ENCODE measurements around the gene ATE1.

ATE1 gene

DNA sequence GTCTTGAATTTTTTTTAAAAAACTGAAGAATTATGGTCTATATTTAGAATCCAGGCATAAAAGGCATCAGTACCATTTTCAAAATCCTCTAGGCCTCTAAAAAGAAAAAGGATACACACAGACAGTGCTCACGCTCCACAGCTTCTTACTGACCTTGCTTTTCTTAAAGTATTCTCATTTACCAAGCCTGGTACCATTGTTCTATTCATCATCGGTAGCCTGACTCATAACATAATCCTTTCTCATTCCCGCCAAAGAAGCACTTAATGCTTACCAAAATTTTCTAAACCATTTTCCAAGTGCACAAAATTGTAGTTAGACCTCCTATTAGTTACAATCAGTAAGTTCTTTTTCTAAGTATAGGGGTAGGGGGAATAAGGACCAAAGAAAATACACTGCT lies 54.6 kb downstream of the ATE1 start:
- Mint-ChIP-seq H3K36me3 (ENCODE audit: low read depth) (peaks cover 6% of the 10 kb centered on the region), H3K9me3 (no peaks in the 10 kb centered on the region), H3K27ac (no peak overlapping the region), H3K4me3 (no peak overlapping the region), H3K4me1 (ENCODE audit: low read depth) (no peaks in the 10 kb centered on the region), H3K27me3 (ENCODE audit: low read depth) (no peaks in the 10 kb centered on the region)
- DNase-seq (ENCODE audit: low spot score), result no peak

DNA sequence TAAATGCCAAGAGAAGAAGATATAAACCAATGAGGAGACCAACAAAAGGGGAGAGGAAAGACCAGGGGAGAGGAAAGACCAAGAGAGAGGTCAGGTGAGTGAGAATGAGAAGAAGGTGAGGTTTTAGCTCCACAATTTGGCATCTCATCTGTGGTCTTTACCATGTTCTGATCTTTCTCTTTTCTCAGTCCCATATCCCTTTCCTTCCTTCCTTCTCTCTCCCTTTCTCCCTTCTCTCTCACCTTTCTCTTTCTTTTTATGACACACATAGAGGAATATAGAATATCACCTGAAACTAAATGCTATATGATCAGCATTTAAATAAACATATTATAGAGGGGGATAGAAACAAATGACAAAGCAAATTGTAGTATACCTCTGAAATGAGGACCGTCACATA lies 57.4 kb downstream of the ATE1 start:
- no peak for DNase-seq (ENCODE audit: low spot score)
- Mint-ChIP-seq H3K4me1 (ENCODE audit: low read depth) (no peaks in the 10 kb centered on the region), H3K27me3 (ENCODE audit: low read depth) (no peaks in the 10 kb centered on the region), H3K9me3 (no peaks in the 10 kb centered on the region), H3K36me3 (ENCODE audit: low read depth) (peaks cover 8% of the 10 kb centered on the region), H3K27ac (no peak overlapping the region), H3K4me3 (no peak overlapping the region)

DNA sequence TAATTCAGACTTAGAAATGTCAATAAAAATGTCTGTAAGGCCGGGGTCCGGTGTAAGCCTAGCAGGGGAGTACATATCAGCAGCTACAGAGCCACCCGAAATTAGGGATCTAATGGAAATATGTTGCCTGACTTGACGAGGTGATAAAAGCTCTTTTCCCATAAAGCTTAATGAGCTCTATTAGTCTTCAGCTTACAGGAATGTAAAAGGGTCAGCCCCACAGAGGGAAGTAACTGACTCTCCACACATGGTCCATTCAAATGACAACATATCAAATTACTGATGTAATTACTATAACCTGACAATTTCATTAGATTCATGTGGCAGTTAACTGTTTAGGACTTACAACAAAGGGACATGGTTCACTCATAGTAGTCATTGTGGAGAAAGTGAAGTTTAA lies 62.3 kb downstream of the ATE1 start:
- Mint-ChIP-seq H3K9me3 (no peaks in the 10 kb centered on the region), H3K27me3 (ENCODE audit: low read depth) (no peaks in the 10 kb centered on the region), H3K27ac (no peak overlapping the region), H3K36me3 (ENCODE audit: low read depth) (peaks cover 21% of the 10 kb centered on the region), H3K4me1 (ENCODE audit: low read depth) (peaks cover 2% of the 10 kb centered on the region), H3K4me3 (no peak overlapping the region)
- no peak for DNase-seq (ENCODE audit: low spot score)

DNA sequence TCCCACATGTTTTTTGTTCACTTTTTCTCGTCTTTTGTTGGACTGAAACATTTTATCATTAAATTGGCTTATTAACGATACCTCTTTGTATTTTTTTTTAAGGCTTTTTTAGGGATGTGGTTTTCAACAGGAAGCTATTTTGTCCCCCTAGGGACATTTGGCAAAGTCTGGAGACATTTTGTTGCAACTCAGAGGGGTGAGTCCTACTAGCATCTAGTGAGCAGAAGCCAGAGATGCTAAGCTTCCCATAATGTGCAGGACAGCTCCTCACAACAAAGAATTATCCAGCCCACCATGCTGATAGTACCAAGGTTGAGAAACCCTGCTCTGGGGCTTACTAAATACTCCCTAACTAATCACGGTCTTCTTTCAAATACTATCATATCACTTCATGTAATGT lies 63.2 kb downstream of the ATE1 start:
- H3K36me3 Mint-ChIP-seq (ENCODE audit: low read depth), result peaks cover 20% of the 10 kb centered on the region
- no peaks in the 10 kb centered on the region for H3K9me3 Mint-ChIP-seq
- no peak overlapping the region for H3K27ac Mint-ChIP-seq
- no peak for DNase-seq (ENCODE audit: low spot score)
- H3K4me1 Mint-ChIP-seq (ENCODE audit: low read depth), result peaks cover 2% of the 10 kb centered on the region
- no peaks in the 10 kb centered on the region for H3K27me3 Mint-ChIP-seq (ENCODE audit: low read depth)
- no peak overlapping the region for H3K4me3 Mint-ChIP-seq

DNA sequence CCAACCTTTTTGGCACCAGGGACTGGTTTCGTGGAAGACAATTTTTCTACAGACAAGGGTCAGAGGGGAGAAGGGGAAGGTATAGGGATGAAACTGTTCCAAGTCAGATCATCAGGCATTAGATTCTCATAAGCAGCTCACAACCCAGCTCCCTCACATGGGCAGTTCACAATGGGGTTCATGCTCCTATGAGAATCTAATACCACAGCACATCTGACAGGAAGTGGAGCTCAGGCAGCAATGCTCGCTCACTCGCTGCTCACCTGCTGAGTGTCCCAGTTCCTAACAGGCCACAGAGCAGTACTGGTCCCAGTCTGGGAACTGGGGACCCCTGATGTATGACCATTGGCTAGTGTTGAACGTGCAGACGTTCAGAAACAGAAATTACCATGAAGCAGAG lies 63.7 kb downstream of the ATE1 start:
- H3K36me3 Mint-ChIP-seq (ENCODE audit: low read depth), result peaks cover 16% of the 10 kb centered on the region
- H3K9me3 Mint-ChIP-seq, result no peaks in the 10 kb centered on the region

DNA sequence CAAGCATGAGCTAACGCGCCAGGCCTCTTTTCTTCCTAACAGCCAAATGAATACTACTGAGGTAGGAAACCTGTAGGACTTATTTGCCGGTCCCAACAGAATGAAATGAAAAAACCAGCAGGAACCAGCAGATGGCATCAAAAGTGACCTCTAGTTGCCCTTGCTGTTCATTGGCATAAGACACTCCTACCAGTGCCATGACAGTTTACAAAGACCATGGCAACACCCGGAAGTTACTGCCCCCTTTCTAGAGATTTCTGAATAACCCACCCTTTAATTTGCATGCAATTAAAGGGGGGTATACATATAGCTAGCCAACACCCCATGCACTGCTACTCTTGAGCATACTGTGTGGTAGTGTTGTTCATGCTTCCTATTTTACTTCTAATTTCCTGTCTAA lies 65.2 kb downstream of the ATE1 start:
- Mint-ChIP-seq H3K27me3 (ENCODE audit: low read depth) (no peaks in the 10 kb centered on the region), H3K4me1 (ENCODE audit: low read depth) (peaks cover 2% of the 10 kb centered on the region), H3K4me3 (no peak overlapping the region), H3K9me3 (peaks cover 7% of the 10 kb centered on the region), H3K36me3 (ENCODE audit: low read depth) (peaks cover 20% of the 10 kb centered on the region), H3K27ac (no peak overlapping the region)
- no peak for DNase-seq (ENCODE audit: low spot score)

More for the DNA sequence above, 63.7 kb downstream of the ATE1 start:
- H3K4me1 Mint-ChIP-seq (ENCODE audit: low read depth), result peaks cover 2% of the 10 kb centered on the region
- no peak overlapping the region for H3K27ac Mint-ChIP-seq
- no peak overlapping the region for H3K4me3 Mint-ChIP-seq
- H3K27me3 Mint-ChIP-seq (ENCODE audit: low read depth), result no peaks in the 10 kb centered on the region
- DNase-seq (ENCODE audit: low spot score), result no peak

DNA sequence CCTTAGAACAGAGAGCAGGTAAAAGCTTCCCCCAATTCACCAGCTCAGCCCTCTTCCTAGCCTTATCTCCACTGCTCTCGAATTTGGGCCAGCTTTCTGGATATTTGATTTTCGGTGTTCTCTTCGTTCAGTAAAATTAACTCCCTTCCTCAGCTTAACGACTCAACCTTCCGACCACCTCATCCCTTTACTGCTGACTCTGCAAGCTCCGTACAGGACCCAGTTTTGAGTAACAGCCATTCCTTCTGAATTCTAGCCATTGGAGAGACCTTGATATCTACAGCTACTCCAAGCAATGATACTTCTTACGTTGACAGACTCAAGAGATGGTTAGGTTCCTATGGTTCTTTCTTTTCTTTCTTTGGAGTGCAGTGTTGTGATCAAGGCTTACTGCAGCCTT lies 65.8 kb downstream of the ATE1 start:
- Mint-ChIP-seq H3K4me1 (ENCODE audit: low read depth) (peaks cover 2% of the 10 kb centered on the region), H3K27ac (no peak overlapping the region), H3K36me3 (ENCODE audit: low read depth) (peaks cover 25% of the 10 kb centered on the region), H3K9me3 (peaks cover 11% of the 10 kb centered on the region), H3K27me3 (ENCODE audit: low read depth) (no peaks in the 10 kb centered on the region), H3K4me3 (no peak overlapping the region)
- DNase-seq (ENCODE audit: low spot score), result no peak

DNA sequence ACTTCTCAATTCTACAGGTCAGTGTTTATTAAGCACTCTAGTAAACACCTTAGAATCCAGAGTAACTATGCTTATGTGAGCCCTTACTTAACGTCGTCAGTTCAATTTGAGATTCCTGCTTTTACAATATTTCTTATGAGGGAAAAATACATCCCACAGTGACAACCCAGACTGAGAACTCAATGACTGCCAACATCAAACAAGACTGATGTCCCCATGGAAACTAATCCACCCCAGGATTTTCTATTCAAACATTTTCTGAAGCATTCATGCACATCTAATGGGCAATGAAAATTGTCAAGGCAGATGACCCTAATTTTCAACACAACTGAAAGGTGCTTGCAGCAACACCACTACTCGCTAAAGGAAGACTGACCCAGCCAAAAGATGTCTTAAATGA lies 67.0 kb downstream of the ATE1 start:
- Mint-ChIP-seq H3K27ac (no peak overlapping the region), H3K4me3 (no peak overlapping the region), H3K9me3 (peaks cover 11% of the 10 kb centered on the region), H3K36me3 (ENCODE audit: low read depth) (peaks cover 27% of the 10 kb centered on the region), H3K27me3 (ENCODE audit: low read depth) (no peaks in the 10 kb centered on the region), H3K4me1 (ENCODE audit: low read depth) (peaks cover 2% of the 10 kb centered on the region)
- no peak for DNase-seq (ENCODE audit: low spot score)

DNA sequence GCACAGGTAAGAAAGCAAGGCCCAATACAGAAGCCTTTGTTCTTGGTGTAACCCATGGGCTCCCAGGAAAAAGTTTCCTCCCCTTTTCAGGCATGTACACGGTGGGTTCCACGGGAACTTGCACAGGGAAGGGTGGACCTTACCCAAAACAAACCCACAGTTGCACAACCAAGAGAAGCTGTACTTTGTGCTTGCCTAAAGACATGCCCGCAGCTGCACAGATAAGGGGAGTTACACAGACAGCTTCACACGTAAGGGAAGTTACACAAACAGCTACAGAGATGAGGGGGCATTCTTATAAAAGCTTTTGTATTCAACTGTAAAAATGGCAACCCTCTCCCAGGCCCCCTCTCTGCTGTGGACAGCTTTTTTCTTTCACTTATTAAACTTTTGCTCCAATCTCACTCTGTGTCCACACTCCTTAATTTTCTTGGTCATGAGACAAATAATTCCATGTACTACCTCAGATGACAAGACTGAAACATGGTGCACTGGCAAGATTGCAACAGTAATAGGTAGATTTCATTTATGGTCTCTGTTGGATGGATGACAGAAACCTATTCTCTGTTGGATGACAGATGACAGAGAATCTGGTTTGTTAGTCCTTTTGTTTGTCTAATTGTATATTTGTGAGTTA lies 72.9 kb downstream of the ATE1 start:
- H3K4me3 Mint-ChIP-seq, result no peak overlapping the region
- DNase-seq (ENCODE audit: low spot score), result no peak
- no peaks in the 10 kb centered on the region for H3K27me3 Mint-ChIP-seq (ENCODE audit: low read depth)
- no peak overlapping the region for H3K27ac Mint-ChIP-seq
- H3K4me1 Mint-ChIP-seq (ENCODE audit: low read depth), result peaks cover 2% of the 10 kb centered on the region
- peaks cover 23% of the 10 kb centered on the region for H3K9me3 Mint-ChIP-seq
- peaks cover 32% of the 10 kb centered on the region for H3K36me3 Mint-ChIP-seq (ENCODE audit: low read depth)

DNA sequence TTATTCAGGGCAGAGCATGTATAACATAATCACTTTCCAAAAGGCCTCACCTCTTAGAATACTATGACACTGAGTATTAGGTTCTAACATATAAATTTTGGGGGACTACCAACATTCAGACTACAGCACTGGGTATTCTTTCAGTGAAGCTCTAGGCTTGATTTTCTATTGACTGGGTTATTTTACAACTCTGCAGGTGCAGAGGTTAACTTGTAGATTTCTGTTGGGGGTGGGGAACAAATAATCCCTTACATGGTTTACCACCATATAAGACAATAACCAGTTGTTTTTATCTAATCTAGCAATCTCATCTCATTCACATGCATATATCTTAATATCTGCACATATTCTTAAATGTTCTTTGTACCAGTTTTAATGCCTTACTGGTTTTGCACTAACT lies 73.9 kb downstream of the ATE1 start:
- peaks cover 23% of the 10 kb centered on the region for H3K9me3 Mint-ChIP-seq
- peaks cover 35% of the 10 kb centered on the region for H3K36me3 Mint-ChIP-seq (ENCODE audit: low read depth)
- H3K27ac Mint-ChIP-seq, result no peak overlapping the region

DNA sequence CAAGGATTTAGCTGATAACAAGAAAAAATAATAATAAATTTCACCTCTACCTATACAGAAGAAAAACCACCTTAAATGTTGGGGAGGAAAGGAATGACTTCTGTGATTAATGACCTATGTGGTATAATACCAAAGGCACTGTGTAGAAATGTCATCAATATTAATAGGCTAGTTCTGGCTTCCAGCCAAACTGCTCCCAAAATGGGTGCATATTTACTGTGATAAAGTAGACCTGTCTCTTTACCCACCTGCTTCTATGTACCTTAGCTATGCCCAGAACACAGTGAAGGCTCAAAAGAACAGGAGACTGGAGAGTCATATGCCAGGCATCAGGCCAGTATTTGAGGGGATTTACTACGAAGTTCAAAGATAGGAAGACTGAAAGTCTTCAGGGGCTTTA lies 76.0 kb downstream of the ATE1 start:
- no peak overlapping the region for H3K27ac Mint-ChIP-seq
- DNase-seq (ENCODE audit: low spot score), result no peak
- H3K36me3 Mint-ChIP-seq (ENCODE audit: low read depth), result peaks cover 31% of the 10 kb centered on the region
- peaks cover 2% of the 10 kb centered on the region for H3K4me1 Mint-ChIP-seq (ENCODE audit: low read depth)
- H3K4me3 Mint-ChIP-seq, result no peak overlapping the region
- H3K27me3 Mint-ChIP-seq (ENCODE audit: low read depth), result no peaks in the 10 kb centered on the region
- H3K9me3 Mint-ChIP-seq, result peaks cover 11% of the 10 kb centered on the region

More for the DNA sequence above, 73.9 kb downstream of the ATE1 start:
- no peak for DNase-seq (ENCODE audit: low spot score)
- no peak overlapping the region for H3K4me3 Mint-ChIP-seq
- H3K27me3 Mint-ChIP-seq (ENCODE audit: low read depth), result no peaks in the 10 kb centered on the region
- H3K4me1 Mint-ChIP-seq (ENCODE audit: low read depth), result peaks cover 2% of the 10 kb centered on the region

DNA sequence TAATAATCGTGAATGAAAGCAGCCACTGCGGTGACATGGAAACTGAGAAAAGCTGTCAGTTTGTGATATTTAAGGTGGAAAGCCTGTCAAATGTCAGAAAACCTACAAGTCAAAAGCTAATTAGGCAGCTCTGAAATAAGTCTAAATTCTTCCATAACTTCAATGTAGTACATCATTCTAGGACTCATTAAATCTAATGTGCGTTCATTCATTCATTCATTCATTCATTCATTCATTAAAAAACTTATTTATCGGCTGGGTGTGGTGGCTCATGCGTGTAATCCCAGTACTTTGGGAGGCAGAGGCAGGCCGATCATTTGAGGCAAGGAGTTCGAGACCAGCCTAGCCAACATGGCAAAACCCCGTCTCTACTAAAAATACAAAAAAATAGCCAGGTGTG lies 79.7 kb downstream of the ATE1 start:
- no peak for DNase-seq (ENCODE audit: low spot score)
- peaks cover 22% of the 10 kb centered on the region for H3K9me3 Mint-ChIP-seq
- peaks cover 9% of the 10 kb centered on the region for H3K4me1 Mint-ChIP-seq (ENCODE audit: low read depth)
- peaks cover 38% of the 10 kb centered on the region for H3K36me3 Mint-ChIP-seq (ENCODE audit: low read depth)
- no peak overlapping the region for H3K4me3 Mint-ChIP-seq
- no peaks in the 10 kb centered on the region for H3K27me3 Mint-ChIP-seq (ENCODE audit: low read depth)
- H3K27ac Mint-ChIP-seq, result no peak overlapping the region

DNA sequence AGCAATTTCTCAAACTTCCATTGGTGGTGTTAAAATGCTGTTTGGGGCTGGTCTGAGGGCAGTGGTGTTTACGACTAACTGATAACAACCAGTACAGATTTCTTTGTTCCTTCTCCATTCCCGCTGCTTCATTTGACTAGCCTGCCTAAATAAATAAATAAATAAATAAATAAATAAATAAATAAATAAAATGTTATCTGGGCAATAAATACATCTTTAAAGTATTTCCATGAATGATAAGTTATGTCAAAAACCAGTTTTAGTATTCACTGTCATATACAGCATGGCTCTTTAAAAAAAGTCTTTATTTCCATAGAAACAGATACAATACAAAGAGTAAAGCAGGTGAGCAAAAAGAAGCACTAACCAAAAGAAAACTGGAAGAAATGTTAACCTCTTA lies 81.3 kb downstream of the ATE1 start:
- no peak for DNase-seq (ENCODE audit: low spot score)
- H3K36me3 Mint-ChIP-seq (ENCODE audit: low read depth), result peaks cover 38% of the 10 kb centered on the region
- no peaks in the 10 kb centered on the region for H3K27me3 Mint-ChIP-seq (ENCODE audit: low read depth)
- H3K27ac Mint-ChIP-seq, result no peak overlapping the region
- peaks cover 22% of the 10 kb centered on the region for H3K9me3 Mint-ChIP-seq
- no peak overlapping the region for H3K4me3 Mint-ChIP-seq
- H3K4me1 Mint-ChIP-seq (ENCODE audit: low read depth), result peaks cover 12% of the 10 kb centered on the region

DNA sequence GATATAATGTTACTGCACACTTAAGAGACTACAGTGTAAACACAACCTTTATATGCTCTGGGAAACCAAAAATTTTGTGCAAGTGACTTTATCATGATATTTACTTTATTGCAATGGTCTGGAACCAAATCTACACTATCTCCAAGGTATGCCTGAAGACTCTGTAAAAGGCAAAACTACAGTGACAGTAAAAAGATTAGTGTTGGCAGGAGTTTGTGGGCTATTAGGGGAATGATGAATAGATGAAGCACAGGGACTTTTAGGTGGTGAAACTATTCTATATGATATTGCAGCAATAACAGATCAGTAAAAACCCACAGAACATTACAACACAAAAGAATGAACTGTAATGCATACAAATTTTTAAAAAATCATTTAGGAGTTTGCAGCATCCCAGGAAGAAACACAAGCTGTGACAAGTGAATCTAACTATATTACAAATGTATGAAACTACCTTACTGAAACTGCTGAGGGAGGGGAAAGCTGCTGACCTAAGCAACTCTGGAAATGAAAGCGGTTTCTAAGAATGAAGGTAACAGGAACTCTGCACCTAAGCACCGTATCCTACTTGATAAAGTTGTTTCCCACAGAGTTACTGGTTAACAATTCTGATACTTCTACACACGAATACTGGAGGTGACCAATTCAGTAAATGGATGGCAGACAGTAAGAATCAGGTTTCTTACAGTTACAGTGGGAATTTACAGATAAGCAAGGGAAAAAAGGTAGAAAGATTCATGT lies 82.6 kb downstream of the ATE1 start:
- Mint-ChIP-seq H3K4me1 (ENCODE audit: low read depth) (peaks cover 13% of the 10 kb centered on the region), H3K36me3 (ENCODE audit: low read depth) (peaks cover 39% of the 10 kb centered on the region), H3K27me3 (ENCODE audit: low read depth) (no peaks in the 10 kb centered on the region), H3K4me3 (no peak overlapping the region), H3K27ac (no peak overlapping the region), H3K9me3 (peaks cover 22% of the 10 kb centered on the region)
- peak; percentile 7 for DNase-seq (ENCODE audit: low spot score)

DNA sequence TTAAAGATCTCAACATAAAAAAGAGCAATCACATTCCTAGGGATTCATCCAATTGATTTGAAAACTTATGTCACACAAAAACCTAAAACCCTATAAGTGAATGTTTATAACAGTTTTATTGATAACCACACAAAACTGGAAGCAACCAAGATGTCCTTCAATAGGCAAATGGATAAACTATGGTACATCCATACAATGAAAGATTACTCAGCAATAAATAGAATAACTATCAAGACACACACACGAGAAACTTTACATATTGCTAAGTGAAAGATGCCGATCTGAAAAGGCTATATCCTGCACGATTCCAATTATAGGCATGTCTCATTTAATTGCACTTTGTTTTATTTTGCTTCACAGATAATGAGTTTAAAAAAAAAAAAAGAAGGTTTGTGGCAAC lies 83.3 kb downstream of the ATE1 start:
- no peak overlapping the region for H3K4me3 Mint-ChIP-seq
- no peak overlapping the region for H3K27ac Mint-ChIP-seq
- no peaks in the 10 kb centered on the region for H3K27me3 Mint-ChIP-seq (ENCODE audit: low read depth)
- H3K4me1 Mint-ChIP-seq (ENCODE audit: low read depth), result peaks cover 13% of the 10 kb centered on the region
- H3K9me3 Mint-ChIP-seq, result peaks cover 22% of the 10 kb centered on the region
- H3K36me3 Mint-ChIP-seq (ENCODE audit: low read depth), result peaks cover 39% of the 10 kb centered on the region
- no peak for DNase-seq (ENCODE audit: low spot score)
